SK-N-SH treated with all-trans-retinoic acid at 6 μM for 48 hours (cell line): Measurements from ENCODE around the gene CYB5B.

ENCODE experiments used
- ATAC-seq: fragments of 200-7000 bp; cut with Tn5 transposase; 3 replicates; pipeline ENCODE4 v1.9.1; 2020; ENCODE audit warnings: mild to moderate bottlenecking, moderate library complexity
- ARNTL ChIP-seq: fragments of 450-650 bp; formaldehyde crosslinking; IDR thresholded peaks from 2 replicates; pipeline ENCODE4 v1.5.0; 2020; ENCODE audit warnings: low read depth, mild to moderate bottlenecking, moderate library complexity, borderline replicate concordance
- BACH2 ChIP-seq: fragments of 250-450 bp; sonication (Bioruptor Pico); IDR thresholded peaks from 2 replicates; pipeline ENCODE4 v1.9.0; 2021; ENCODE audit warnings: mild to moderate bottlenecking, borderline replicate concordance
- CSDC2 ChIP-seq: fragments of 250-450 bp; sonication (Bioruptor Pico); IDR thresholded peaks from 2 replicates; pipeline ENCODE4 v1.5.0; 2020; ENCODE audit warnings: mild to moderate bottlenecking, moderate library complexity
- ESRRG ChIP-seq: fragments of 250-450 bp; sonication (Bioruptor Pico); IDR thresholded peaks from 2 replicates; pipeline ENCODE4 v1.6.1; 2021; ENCODE audit warnings: mild to moderate bottlenecking
- GLIS3 ChIP-seq: fragments of 250-450 bp; sonication (Bioruptor Pico); IDR thresholded peaks from 2 replicates; pipeline ENCODE4 v1.5.0; 2020; ENCODE audit warnings: mild to moderate bottlenecking, moderate library complexity
- ISL1 ChIP-seq: fragments of 250-450 bp; sonication (Bioruptor Pico); IDR thresholded peaks from 2 replicates; pipeline ENCODE4 v2.1.2; 2022; ENCODE audit warnings: mild to moderate bottlenecking, moderate library complexity
- OSR1 ChIP-seq: fragments of 250-450 bp; sonication (Bioruptor Pico); IDR thresholded peaks from 2 replicates; pipeline ENCODE4 v1.8.0; 2022; ENCODE audit warnings: moderate library complexity, mild to moderate bottlenecking, inconsistent platforms
- PPARA ChIP-seq: fragments of 250-450 bp; sonication (Bioruptor Pico); IDR thresholded peaks from 2 replicates; pipeline ENCODE4 v1.5.0; 2020; ENCODE audit warnings: mild to moderate bottlenecking, borderline replicate concordance
- RARB ChIP-seq: fragments of 250-450 bp; sonication (Bioruptor Pico); IDR thresholded peaks from 2 replicates; pipeline ENCODE4 v1.8.0; 2021; ENCODE audit warnings: mild to moderate bottlenecking, moderate library complexity
- TCF4 ChIP-seq: fragments of 250-450 bp; sonication (Bioruptor Pico); IDR thresholded peaks from 2 replicates; pipeline ENCODE4 v1.8.0; 2021; ENCODE audit warnings: mild to moderate bottlenecking, moderate library complexity, borderline replicate concordance
- TOX ChIP-seq: fragments of 250-450 bp; sonication (Bioruptor Pico); IDR thresholded peaks from 2 replicates; pipeline ENCODE4 v1.8.0; 2021; ENCODE audit warnings: mild to moderate bottlenecking, moderate library complexity, borderline replicate concordance
- ZC3H10 ChIP-seq: fragments of 250-450 bp; sonication (Bioruptor Pico); IDR thresholded peaks from 2 replicates; pipeline ENCODE4 v1.5.1; 2021; ENCODE audit warnings: mild to moderate bottlenecking, moderate library complexity
- ZFP3 ChIP-seq: fragments of 250-450 bp; sonication (Bioruptor Pico); IDR thresholded peaks from 2 replicates; pipeline ENCODE4 v1.5.0; 2020; ENCODE audit warnings: mild to moderate bottlenecking, moderate library complexity
- ZFP30 ChIP-seq: fragments of 450-650 bp; formaldehyde crosslinking; IDR thresholded peaks from 2 replicates; pipeline ENCODE4 v1.5.0; 2022; ENCODE audit warnings: mild to moderate bottlenecking, moderate library complexity
- ZNF565 ChIP-seq: fragments of 450-650 bp; formaldehyde crosslinking; conservative IDR thresholded peaks from 2 replicates; pipeline ENCODE4 v1.5.0; 2020; ENCODE audit warnings: low read depth, mild to moderate bottlenecking, moderate library complexity
- ZNF70 ChIP-seq: fragments of 450-650 bp; formaldehyde crosslinking; IDR thresholded peaks from 2 replicates; pipeline ENCODE4 v1.5.0; 2020; ENCODE audit warnings: mild to moderate bottlenecking, moderate library complexity
- ZNF8 ChIP-seq: fragments of 450-650 bp; formaldehyde crosslinking; IDR thresholded peaks from 2 replicates; pipeline ENCODE4 v1.5.0; 2020; ENCODE audit warnings: mild to moderate bottlenecking, moderate library complexity
- TF ChIP-seq, protein P1 (sequence below): fragments of 250-450 bp; sonication (Bioruptor Pico); IDR thresholded peaks from 2 replicates; pipeline ENCODE4 v1.8.0; 2020; ENCODE audit warnings: mild to moderate bottlenecking, moderate library complexity, borderline replicate concordance
- TF ChIP-seq, protein P2 (sequence below): fragments of 250-450 bp; sonication (Bioruptor Pico); IDR thresholded peaks from 2 replicates; pipeline ENCODE4 v1.5.1; 2021; ENCODE audit warnings: mild to moderate bottlenecking, moderate library complexity
- TF ChIP-seq, protein P3 (sequence below): fragments of 250-450 bp; sonication (Bioruptor Pico); IDR thresholded peaks from 2 replicates; pipeline ENCODE4 v1.5.0; 2020; ENCODE audit warnings: mild to moderate bottlenecking, moderate library complexity
- TF ChIP-seq, protein P4 (sequence below): fragments of 250-450 bp; sonication (Bioruptor Pico); IDR thresholded peaks from 2 replicates; pipeline ENCODE4 v1.8.0; 2021; ENCODE audit warnings: low read depth, mild to moderate bottlenecking, moderate library complexity, borderline replicate concordance

CYB5B gene, protein sequence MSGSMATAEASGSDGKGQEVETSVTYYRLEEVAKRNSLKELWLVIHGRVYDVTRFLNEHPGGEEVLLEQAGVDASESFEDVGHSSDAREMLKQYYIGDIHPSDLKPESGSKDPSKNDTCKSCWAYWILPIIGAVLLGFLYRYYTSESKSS

DNA sequence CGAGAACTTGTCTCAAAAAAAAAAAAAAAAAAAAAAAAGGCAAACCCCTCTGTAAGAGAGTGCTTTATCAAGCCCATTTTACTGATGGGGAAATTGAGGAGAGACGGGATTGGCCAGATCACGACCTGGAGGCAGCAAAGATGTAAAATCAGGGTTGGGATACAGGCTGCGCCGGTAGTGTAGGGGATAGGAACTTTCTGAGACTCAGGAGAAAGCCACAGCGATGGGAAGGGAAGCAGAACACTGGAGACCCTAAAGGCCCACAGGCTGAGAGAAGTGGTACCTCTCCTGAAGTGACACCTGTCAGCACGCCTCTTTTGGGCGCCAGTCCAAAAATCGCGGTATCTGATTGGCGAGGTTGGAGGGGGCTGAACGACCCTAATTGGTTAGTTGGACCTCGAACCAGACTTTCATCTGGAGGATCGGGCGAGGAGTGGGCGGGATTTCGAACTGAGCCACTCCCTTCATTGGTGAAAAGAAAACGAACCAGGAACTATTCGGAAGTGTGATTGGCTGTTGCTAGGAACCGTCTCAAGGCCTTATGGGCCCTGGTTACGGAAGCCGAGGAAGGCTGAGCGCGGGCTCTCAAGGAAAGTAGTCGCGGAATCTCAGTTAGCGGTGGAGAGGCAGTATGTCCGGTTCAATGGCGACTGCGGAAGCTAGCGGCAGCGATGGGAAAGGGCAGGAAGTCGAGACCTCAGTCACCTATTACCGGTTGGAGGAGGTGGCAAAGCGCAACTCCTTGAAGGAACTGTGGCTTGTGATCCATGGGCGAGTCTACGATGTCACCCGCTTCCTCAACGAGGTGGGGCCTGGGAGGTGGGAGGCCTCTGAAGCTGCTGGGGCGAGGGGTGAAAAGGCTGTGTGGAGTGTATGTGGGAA lies at the start of gene CYB5B:
TSS of gene CYB5B (plus strand) at position 567 of the 882 bp plus-strand sequence. CDS start at position 632, 65 bp downstream.
- TF ChIP-seq ZNF565 (CRISPR knock-in tag) = no peak
- TF ChIP-seq ESRRG (CRISPR knock-in tag) = no peak
- TF ChIP-seq, protein P1, sequence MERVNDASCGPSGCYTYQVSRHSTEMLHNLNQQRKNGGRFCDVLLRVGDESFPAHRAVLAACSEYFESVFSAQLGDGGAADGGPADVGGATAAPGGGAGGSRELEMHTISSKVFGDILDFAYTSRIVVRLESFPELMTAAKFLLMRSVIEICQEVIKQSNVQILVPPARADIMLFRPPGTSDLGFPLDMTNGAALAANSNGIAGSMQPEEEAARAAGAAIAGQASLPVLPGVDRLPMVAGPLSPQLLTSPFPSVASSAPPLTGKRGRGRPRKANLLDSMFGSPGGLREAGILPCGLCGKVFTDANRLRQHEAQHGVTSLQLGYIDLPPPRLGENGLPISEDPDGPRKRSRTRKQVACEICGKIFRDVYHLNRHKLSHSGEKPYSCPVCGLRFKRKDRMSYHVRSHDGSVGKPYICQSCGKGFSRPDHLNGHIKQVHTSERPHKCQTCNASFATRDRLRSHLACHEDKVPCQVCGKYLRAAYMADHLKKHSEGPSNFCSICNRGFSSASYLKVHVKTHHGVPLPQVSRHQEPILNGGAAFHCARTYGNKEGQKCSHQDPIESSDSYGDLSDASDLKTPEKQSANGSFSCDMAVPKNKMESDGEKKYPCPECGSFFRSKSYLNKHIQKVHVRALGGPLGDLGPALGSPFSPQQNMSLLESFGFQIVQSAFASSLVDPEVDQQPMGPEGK = no peak
- TF ChIP-seq ZFP3 (CRISPR knock-in tag) = peak; percentile 64; the same call in 1 of the 2 replicates
- TF ChIP-seq ARNTL (CRISPR knock-in tag) = no peak
- ATAC-seq = peak; percentile 99

DNA sequence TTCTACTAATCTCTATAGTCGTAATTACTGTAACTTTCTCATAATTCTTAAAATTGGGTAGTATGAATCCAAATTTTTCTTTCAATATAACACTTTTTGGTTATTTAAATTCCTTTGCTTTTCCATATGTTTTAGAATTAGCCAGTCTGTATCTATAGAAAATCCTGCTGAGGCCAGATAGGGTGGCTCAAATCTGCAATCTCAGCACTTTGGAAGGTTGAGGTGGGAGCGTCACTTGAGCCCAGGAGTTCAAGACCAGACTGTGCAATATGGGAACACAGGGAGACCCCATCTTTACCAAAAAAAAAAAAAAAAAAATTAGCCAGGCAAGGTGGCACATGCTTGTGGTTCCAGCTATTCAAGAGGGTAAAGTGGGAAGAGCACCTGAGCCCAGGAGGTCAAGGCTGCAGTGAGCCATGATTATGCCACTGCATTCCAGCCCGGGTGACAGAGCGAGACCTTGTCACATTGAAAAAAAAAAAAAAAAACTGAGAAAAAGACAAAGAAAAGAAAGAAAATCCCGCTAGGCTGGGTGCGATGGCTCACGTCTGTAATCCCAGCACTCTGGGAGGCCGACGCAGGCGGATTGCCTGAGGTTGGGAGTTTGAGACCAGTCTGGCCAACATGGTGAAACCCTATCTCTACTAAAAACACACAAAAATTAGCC lies 47.9 kb upstream of the CYB5B start:
- ATAC-seq = no peak
- TF ChIP-seq OSR1 (CRISPR knock-in tag) (no peak), ARNTL (CRISPR knock-in tag) (no peak), TCF4 (CRISPR knock-in tag) (no peak), ZNF8 (no peak), GLIS3 (CRISPR knock-in tag) (no peak)

DNA sequence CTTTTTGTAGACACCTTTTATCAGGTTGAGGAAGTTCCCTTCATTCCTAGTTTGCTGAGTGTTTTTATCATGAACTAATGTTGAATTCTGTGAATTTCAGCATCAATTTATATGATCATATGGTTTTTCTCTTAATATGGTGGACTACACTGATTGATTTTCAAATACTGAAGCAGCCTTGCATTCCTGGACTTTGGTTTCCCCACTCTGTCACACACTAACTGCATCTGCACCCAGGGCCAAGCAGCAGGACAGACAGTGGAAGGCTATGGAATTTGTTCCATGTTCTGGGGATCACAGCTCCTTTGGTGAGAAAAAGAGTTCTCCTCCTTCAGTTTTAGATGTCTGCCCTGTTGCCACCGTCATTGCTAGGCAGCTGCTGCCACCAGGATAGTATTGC lies 46.4 kb upstream of the CYB5B start:
- TF ChIP-seq ZFP30 (CRISPR knock-in tag) (no peak), ISL1 (CRISPR knock-in tag) (no peak), GLIS3 (CRISPR knock-in tag) (no peak), TCF4 (CRISPR knock-in tag) (no peak), ZFP3 (CRISPR knock-in tag) (no peak), RARB (CRISPR knock-in tag) (no peak), ZNF70 (CRISPR knock-in tag) (no peak), ZC3H10 (CRISPR knock-in tag) (no peak), ESRRG (CRISPR knock-in tag) (no peak), CSDC2 (CRISPR knock-in tag) (no peak), OSR1 (CRISPR knock-in tag) (no peak), ARNTL (CRISPR knock-in tag) (no peak), BACH2 (no peak), PPARA (CRISPR knock-in tag) (no peak), TOX (CRISPR knock-in tag) (no peak)
- TF ChIP-seq, protein P2, sequence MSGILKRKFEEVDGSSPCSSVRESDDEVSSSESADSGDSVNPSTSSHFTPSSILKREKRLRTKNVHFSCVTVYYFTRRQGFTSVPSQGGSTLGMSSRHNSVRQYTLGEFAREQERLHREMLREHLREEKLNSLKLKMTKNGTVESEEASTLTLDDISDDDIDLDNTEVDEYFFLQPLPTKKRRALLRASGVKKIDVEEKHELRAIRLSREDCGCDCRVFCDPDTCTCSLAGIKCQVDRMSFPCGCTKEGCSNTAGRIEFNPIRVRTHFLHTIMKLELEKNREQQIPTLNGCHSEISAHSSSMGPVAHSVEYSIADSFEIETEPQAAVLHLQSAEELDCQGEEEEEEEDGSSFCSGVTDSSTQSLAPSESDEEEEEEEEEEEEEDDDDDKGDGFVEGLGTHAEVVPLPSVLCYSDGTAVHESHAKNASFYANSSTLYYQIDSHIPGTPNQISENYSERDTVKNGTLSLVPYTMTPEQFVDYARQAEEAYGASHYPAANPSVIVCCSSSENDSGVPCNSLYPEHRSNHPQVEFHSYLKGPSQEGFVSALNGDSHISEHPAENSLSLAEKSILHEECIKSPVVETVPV (CRISPR knock-in tag) = no peak
- TF ChIP-seq, protein P3, sequence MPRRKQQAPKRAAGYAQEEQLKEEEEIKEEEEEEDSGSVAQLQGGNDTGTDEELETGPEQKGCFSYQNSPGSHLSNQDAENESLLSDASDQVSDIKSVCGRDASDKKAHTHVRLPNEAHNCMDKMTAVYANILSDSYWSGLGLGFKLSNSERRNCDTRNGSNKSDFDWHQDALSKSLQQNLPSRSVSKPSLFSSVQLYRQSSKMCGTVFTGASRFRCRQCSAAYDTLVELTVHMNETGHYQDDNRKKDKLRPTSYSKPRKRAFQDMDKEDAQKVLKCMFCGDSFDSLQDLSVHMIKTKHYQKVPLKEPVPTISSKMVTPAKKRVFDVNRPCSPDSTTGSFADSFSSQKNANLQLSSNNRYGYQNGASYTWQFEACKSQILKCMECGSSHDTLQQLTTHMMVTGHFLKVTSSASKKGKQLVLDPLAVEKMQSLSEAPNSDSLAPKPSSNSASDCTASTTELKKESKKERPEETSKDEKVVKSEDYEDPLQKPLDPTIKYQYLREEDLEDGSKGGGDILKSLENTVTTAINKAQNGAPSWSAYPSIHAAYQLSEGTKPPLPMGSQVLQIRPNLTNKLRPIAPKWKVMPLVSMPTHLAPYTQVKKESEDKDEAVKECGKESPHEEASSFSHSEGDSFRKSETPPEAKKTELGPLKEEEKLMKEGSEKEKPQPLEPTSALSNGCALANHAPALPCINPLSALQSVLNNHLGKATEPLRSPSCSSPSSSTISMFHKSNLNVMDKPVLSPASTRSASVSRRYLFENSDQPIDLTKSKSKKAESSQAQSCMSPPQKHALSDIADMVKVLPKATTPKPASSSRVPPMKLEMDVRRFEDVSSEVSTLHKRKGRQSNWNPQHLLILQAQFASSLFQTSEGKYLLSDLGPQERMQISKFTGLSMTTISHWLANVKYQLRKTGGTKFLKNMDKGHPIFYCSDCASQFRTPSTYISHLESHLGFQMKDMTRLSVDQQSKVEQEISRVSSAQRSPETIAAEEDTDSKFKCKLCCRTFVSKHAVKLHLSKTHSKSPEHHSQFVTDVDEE = no peak
- TF ChIP-seq, protein P4, sequence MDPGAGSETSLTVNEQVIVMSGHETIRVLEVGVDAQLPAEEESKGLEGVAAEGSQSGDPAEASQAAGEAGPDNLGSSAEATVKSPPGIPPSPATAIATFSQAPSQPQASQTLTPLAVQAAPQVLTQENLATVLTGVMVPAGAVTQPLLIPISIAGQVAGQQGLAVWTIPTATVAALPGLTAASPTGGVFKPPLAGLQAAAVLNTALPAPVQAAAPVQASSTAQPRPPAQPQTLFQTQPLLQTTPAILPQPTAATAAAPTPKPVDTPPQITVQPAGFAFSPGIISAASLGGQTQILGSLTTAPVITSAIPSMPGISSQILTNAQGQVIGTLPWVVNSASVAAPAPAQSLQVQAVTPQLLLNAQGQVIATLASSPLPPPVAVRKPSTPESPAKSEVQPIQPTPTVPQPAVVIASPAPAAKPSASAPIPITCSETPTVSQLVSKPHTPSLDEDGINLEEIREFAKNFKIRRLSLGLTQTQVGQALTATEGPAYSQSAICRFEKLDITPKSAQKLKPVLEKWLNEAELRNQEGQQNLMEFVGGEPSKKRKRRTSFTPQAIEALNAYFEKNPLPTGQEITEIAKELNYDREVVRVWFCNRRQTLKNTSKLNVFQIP (CRISPR knock-in tag) = no peak
- TF ChIP-seq, protein P1 = no peak
- ATAC-seq = no peak
